Stimulated activated CD4-positive, alpha-beta T cell treated with anti-CD3 and anti-CD28 coated beads, Interleukin-15, amount 100 ng/mL, for 24 hours (primary cell): ENCODE results near the gene FSTL4.

Experiments
- DNase-seq: peaks from one replicate; pipeline ENCODE4 v3.0.0-alpha.2; 2020

Gene FSTL4

GRCh38 chr5:133612249-133612860, at the start of gene FSTL4:
FSTL4 (minus strand) TSS chr5:133612541.
- DNase-seq: peak; percentile 62

DNA sequence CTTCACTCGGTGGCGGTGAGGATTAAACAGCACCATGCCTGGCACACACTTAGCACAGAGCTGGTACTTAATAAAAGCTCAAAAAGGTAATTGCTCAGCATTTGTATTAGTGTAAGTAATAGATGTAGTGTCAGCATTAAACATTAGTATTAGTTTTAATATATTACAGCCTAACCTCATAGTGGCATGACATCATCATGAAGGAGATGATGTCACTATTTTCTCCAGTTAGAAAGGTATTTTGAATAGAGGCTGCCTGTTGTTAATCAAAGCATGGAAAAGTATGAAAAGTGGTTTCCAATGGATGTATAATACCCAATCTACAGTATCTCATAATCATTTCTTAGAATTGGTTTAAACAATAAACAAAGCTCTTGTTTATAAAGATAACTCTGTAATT, 49.0 kb upstream of the FSTL4 start:
- no peak for DNase-seq

- DNase-seq: no peak
These were observed 46.0 kb upstream of the FSTL4 start for GRCh38 chr5:133658327-133658726.

GRCh38 chr5:133657036-133657435, 44.7 kb upstream of the FSTL4 start:
- no peak for DNase-seq

DNA sequence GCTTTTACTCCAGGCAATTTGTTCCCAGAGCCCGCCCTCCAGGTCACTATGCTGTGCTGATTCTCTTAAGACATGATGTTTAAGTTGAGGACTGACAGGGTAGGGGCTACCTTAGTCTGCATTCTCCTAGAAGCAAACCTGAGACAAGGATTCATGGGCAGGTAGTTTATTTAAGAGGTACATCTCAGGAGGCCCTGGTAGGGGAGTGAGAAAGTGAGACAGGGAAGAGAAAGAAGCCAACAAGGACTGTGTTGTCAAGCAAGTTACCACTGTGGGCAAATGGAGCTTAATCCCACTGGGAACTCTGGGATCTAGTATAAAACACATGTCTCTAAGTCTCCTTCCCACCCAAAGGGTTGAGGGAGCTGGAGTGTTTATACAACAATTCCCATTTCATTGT, 43.6 kb upstream of the FSTL4 start:
- DNase-seq: no peak

- DNase-seq: no peak
These were observed 41.4 kb upstream of the FSTL4 start for GRCh38 chr5:133653760-133654049.

DNA sequence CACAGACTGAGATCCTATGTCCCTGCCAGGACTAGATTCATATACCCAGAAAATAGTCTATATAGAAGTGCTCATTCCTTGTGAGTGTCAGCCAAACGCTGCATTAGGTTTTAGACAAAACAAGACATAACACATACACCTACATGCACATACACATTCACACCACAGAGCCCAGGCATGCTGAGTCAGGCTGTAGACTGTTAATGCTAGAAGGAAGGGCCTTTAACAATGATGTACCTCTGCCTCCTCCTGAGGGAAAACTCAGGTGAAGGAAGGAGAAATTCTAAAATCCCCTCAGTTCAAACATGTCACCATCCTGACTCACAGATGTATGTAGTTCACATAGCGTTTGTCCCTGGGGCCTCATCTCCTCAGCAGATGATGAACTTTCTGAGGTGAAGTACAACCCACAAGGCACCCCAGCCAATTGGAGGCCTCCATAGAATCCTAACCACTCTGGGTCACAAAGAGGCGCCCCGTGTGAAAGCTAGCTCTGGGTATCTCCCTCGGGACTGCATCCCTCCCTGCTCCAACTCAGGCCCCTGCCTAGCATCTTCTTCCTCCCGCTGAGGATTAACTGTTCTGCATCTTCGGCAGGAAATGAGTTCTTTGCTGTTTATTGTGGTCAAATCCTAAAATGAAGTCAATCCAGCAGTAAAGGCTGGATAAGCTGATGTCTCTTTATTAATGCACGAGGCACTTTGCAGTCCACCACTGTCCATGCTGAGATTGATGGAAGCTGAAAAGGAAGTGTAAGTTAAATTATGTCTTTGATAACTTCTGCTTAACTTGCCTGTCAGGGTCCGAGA, 40.8 kb upstream of the FSTL4 start:
- DNase-seq: no peak

GRCh38 chr5:133644000-133644865, 31.9 kb upstream of the FSTL4 start:
- no peak for DNase-seq

DNA sequence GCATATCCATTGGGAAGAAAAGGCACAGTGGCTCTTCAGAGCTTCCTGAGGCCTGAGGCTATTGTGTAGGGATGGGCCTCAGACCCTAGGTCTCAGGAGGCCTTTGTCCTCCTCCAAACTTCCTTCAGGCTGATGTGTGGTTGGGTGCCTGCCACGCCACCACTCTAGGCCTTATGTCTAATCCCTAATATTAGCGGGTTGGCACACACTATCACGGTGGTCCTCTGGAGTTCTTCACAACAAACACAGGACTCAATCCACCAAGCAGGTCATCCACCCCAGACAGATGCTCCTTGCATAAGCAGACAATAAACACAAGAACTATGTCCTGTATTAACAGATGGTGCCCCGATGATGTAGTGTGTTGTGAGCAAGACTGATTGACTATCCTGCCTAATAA, 31.0 kb upstream of the FSTL4 start:
- no peak for DNase-seq

- DNase-seq: no peak
These were observed 29.9 kb upstream of the FSTL4 start for GRCh38 chr5:133642153-133642722.

GRCh38 chr5:133641683-133642082, 29.3 kb upstream of the FSTL4 start:
- no peak for DNase-seq

GRCh38 chr5:133639850-133640528, 27.6 kb upstream of the FSTL4 start:
- no peak for DNase-seq

- DNase-seq: no peak
These were observed 26.1 kb upstream of the FSTL4 start for GRCh38 chr5:133638436-133638835.

- DNase-seq: no peak
These were observed 24.9 kb upstream of the FSTL4 start for GRCh38 chr5:133637206-133637605.

- DNase-seq: no peak
These were observed 22.7 kb upstream of the FSTL4 start for GRCh38 chr5:133635051-133635450.

DNA sequence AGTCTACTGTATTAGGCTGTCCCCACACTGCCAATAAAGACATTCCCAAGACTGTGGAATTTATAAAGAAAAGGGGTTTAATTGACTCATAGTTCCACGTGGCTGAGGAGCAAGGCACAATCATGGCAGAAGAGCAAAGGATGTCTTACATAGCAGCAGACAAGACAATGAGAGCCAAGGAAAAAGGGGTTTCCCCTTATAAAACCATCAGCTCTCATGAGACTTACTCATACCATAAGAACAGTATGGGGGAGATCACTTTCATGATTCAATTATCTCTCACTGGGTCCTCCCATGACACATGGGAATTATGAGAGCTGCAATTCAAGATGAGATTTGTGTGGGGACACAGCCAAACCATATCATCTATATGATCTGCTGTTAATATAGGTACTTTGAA, 14.8 kb upstream of the FSTL4 start:
- DNase-seq: peak; percentile 18

DNA sequence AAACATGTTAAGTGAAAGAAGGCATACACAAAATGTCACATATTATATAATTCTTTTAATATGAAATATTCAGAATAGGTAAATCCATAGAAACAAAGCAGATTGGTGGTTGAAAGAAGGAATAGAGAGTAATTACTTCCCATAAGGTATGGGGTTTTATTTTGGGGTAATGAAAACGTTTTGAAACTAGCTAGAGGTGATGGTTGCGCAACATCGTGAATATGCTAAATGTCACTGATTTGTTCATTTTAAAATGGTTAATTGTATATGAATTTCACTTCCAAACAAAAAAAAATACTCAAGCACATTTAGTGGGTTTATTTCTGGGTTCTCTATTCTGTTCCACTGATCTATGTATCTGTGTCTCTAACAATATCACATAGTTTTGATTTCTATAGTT, 12.0 kb upstream of the FSTL4 start:
- no peak for DNase-seq

GRCh38 chr5:133618141-133618540, 5.8 kb upstream of the FSTL4 start:
- no peak for DNase-seq

DNA sequence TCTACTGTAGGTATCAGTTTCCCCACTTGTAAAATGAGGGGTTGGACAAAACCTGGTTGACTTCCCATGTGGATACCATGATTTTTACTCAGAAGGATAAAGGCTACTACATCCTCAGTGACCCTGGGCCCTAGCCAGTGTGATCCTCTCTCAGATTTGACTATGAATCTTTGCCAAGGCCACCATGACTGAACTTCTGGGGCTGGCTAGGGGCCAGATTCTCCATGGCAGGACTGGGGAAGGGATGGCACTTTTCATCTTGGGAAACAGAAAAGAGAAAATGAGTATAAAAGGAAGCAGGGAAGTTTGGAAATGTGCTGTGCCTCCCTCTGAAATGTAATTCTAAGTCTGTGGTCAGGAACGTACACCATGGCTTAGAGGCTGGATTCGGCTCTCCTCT, 1.4 kb upstream of the FSTL4 start:
- no peak for DNase-seq

DNA sequence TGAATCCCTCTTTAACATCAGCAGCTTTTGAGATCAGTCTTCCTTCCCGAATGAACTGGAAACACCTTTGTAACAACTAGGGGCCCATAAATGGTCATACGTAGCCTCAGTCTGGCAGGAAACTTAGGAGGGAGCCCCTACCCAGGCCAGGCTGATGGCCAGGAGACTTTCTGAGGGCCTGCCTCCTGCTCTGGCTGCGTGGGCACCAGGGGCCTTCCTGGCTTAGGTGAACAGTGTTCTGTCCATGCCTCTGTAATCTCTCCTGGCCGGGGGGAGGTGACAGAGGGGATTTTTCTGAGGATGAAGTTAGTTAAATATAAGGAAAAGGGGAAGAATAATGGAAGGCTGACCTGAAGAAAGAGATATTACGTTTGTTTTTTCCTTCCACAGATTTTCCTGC, 843 bp upstream of the FSTL4 start:
- DNase-seq: no peak

- peak; percentile 29 for DNase-seq
These were observed 738 bp downstream of the FSTL4 start for GRCh38 chr5:133611357-133612248.
